GDM1 (cell line): Measurements from ENCODE around the gene NRXN3.
A peak's percentile ranks its signal among the peaks of the same experiment; 100 is the strongest.

Experiments
- DNase-seq: peaks from one replicate; lab custom pipeline; 2025; lab: John Stamatoyannopoulos, UW

Gene NRXN3

GRCh38 chr14:78173346-78174035 lies 3.3 kb downstream of the NRXN3 start:
- DNase-seq = no peak

- no peak for DNase-seq
These were observed 5.2 kb downstream of the NRXN3 start for GRCh38 chr14:78175412-78175811.

- DNase-seq = no peak
These were observed 7.9 kb downstream of the NRXN3 start for GRCh38 chr14:78178071-78178470.

GRCh38 chr14:78178971-78179370 lies 8.8 kb downstream of the NRXN3 start:
- DNase-seq = no peak

GRCh38 chr14:78181270-78181669 lies 11.1 kb downstream of the NRXN3 start:
- DNase-seq = no peak

- DNase-seq = no peak
These were observed 12.5 kb downstream of the NRXN3 start for GRCh38 chr14:78182722-78183121.

- DNase-seq = no peak
These were observed 14.0 kb downstream of the NRXN3 start for GRCh38 chr14:78184157-78184556.

GRCh38 chr14:78186277-78186676 lies 16.1 kb downstream of the NRXN3 start:
- DNase-seq = no peak

GRCh38 chr14:78188882-78189281 lies 18.7 kb downstream of the NRXN3 start:
- no peak for DNase-seq

- no peak for DNase-seq
These were observed 25.3 kb downstream of the NRXN3 start for GRCh38 chr14:78195431-78195830.

GRCh38 chr14:78196323-78196722 lies 26.1 kb downstream of the NRXN3 start:
- no peak for DNase-seq

- DNase-seq = no peak
These were observed 26.9 kb downstream of the NRXN3 start for GRCh38 chr14:78197051-78197450.

GRCh38 chr14:78202163-78202562 lies 32.0 kb downstream of the NRXN3 start:
- DNase-seq = peak; percentile 27

- no peak for DNase-seq
These were observed 32.8 kb downstream of the NRXN3 start for GRCh38 chr14:78202976-78203375.

- no peak for DNase-seq
These were observed 37.2 kb downstream of the NRXN3 start for GRCh38 chr14:78207414-78207813.

GRCh38 chr14:78220273-78220672 lies 50.1 kb downstream of the NRXN3 start:
- no peak for DNase-seq

GRCh38 chr14:78222746-78223145 lies 52.6 kb downstream of the NRXN3 start:
- DNase-seq = no peak

- no peak for DNase-seq
These were observed 57.3 kb downstream of the NRXN3 start for GRCh38 chr14:78227248-78228077.

GRCh38 chr14:78228702-78229327 lies 58.6 kb downstream of the NRXN3 start:
- no peak for DNase-seq

- no peak for DNase-seq
These were observed 62.2 kb downstream of the NRXN3 start for GRCh38 chr14:78232231-78233000.

GRCh38 chr14:78238141-78238540 lies 68.0 kb downstream of the NRXN3 start:
- no peak for DNase-seq

- DNase-seq = no peak
These were observed 70.4 kb downstream of the NRXN3 start for GRCh38 chr14:78240567-78240966.
